ENCODE measurements around the gene ZNF678.

DNA sequence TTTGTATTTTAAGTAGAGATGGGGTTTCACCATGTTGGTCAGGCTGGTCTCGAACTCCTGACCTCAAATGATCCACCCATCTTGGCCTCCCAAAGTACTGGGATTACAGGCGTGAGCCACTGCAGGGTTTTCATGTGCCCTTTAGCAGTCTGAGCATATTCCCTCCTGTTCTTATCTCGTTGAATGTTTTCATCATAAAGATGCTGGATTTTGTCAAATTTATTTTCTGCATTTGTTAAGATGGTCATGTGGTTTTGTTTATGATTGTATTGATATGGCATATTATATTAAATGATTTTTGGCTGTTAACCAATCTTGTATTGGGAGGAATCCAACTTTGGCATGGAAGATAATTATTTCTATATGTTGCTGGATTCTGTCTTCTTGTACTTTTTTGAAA is 163.0 kb downstream of the ZNF678 start:
- TF ChIP-seq, protein P1, sequence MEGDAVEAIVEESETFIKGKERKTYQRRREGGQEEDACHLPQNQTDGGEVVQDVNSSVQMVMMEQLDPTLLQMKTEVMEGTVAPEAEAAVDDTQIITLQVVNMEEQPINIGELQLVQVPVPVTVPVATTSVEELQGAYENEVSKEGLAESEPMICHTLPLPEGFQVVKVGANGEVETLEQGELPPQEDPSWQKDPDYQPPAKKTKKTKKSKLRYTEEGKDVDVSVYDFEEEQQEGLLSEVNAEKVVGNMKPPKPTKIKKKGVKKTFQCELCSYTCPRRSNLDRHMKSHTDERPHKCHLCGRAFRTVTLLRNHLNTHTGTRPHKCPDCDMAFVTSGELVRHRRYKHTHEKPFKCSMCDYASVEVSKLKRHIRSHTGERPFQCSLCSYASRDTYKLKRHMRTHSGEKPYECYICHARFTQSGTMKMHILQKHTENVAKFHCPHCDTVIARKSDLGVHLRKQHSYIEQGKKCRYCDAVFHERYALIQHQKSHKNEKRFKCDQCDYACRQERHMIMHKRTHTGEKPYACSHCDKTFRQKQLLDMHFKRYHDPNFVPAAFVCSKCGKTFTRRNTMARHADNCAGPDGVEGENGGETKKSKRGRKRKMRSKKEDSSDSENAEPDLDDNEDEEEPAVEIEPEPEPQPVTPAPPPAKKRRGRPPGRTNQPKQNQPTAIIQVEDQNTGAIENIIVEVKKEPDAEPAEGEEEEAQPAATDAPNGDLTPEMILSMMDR (IDR thresholded peaks at IDR 0.05): no peak
- TF ChIP-seq POLR2AphosphoS5 (IDR thresholded peaks at IDR 0.05): no peak

Measured in gastroesophageal sphincter (tissue), 3 donors.